ENCODE measurements around the gene FNDC1. TPM values are rescaled to one million over a fixed set of nuclear protein-coding genes. Genes with fewer than 3 reads are reported as not detected.

Gene FNDC1
- total and polyA plus RNA-seq, 2 of the 13 experiments (the other 11 are each of a cell fraction or from before 2014, with no cell fraction given) = not detected

DNA sequence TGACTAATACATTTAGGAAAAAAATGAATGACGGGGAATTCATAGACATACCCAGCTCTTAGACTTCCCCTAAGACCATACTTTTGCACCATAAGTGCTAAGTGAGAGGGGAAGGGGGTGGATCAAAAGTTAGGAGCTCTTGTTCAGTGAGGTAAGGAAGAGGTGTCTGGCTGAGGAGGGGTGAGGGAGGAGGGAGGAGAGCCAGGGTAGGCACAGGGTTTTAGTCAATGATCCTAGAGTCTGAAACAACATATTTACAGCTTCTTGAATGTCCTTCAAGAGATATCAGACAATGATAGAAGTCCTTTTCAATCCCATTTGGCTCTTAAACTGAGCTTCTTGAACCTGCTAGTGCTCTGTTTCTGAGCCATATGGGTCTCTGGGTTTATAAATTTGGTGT is 135.4 kb downstream of the FNDC1 start (continued):
- TF ChIP-seq, protein P1, sequence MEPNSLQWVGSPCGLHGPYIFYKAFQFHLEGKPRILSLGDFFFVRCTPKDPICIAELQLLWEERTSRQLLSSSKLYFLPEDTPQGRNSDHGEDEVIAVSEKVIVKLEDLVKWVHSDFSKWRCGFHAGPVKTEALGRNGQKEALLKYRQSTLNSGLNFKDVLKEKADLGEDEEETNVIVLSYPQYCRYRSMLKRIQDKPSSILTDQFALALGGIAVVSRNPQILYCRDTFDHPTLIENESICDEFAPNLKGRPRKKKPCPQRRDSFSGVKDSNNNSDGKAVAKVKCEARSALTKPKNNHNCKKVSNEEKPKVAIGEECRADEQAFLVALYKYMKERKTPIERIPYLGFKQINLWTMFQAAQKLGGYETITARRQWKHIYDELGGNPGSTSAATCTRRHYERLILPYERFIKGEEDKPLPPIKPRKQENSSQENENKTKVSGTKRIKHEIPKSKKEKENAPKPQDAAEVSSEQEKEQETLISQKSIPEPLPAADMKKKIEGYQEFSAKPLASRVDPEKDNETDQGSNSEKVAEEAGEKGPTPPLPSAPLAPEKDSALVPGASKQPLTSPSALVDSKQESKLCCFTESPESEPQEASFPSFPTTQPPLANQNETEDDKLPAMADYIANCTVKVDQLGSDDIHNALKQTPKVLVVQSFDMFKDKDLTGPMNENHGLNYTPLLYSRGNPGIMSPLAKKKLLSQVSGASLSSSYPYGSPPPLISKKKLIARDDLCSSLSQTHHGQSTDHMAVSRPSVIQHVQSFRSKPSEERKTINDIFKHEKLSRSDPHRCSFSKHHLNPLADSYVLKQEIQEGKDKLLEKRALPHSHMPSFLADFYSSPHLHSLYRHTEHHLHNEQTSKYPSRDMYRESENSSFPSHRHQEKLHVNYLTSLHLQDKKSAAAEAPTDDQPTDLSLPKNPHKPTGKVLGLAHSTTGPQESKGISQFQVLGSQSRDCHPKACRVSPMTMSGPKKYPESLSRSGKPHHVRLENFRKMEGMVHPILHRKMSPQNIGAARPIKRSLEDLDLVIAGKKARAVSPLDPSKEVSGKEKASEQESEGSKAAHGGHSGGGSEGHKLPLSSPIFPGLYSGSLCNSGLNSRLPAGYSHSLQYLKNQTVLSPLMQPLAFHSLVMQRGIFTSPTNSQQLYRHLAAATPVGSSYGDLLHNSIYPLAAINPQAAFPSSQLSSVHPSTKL (CRISPR knock-in tag; IDR thresholded peaks at IDR 0.05) = no peak
- no peak for TF ChIP-seq KDM6A (CRISPR knock-in tag; IDR thresholded peaks at IDR 0.05; ENCODE audit: low read depth)
- TF ChIP-seq, protein P2, sequence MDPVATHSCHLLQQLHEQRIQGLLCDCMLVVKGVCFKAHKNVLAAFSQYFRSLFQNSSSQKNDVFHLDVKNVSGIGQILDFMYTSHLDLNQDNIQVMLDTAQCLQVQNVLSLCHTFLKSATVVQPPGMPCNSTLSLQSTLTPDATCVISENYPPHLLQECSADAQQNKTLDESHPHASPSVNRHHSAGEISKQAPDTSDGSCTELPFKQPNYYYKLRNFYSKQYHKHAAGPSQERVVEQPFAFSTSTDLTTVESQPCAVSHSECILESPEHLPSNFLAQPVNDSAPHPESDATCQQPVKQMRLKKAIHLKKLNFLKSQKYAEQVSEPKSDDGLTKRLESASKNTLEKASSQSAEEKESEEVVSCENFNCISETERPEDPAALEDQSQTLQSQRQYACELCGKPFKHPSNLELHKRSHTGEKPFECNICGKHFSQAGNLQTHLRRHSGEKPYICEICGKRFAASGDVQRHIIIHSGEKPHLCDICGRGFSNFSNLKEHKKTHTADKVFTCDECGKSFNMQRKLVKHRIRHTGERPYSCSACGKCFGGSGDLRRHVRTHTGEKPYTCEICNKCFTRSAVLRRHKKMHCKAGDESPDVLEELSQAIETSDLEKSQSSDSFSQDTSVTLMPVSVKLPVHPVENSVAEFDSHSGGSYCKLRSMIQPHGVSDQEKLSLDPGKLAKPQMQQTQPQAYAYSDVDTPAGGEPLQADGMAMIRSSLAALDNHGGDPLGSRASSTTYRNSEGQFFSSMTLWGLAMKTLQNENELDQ (CRISPR knock-in tag; IDR thresholded peaks at IDR 0.05; ENCODE audit: borderline replicate concordance) = no peak
- TF ChIP-seq ZNF563 (CRISPR knock-in tag; IDR thresholded peaks at IDR 0.05) = no peak
- TF ChIP-seq EED (CRISPR knock-in tag; IDR thresholded peaks at IDR 0.05) = no peak
- no peak for TF ChIP-seq HDAC1 (CRISPR knock-in tag; IDR thresholded peaks at IDR 0.05)
- TF ChIP-seq TCF7L2 (IDR thresholded peaks at IDR 0.05; ENCODE audit: low read depth, low read length) = no peak
- TF ChIP-seq ARNT2 (CRISPR knock-in tag; IDR thresholded peaks at IDR 0.05; ENCODE audit: low read depth) = no peak
- TF ChIP-seq, protein P3, sequence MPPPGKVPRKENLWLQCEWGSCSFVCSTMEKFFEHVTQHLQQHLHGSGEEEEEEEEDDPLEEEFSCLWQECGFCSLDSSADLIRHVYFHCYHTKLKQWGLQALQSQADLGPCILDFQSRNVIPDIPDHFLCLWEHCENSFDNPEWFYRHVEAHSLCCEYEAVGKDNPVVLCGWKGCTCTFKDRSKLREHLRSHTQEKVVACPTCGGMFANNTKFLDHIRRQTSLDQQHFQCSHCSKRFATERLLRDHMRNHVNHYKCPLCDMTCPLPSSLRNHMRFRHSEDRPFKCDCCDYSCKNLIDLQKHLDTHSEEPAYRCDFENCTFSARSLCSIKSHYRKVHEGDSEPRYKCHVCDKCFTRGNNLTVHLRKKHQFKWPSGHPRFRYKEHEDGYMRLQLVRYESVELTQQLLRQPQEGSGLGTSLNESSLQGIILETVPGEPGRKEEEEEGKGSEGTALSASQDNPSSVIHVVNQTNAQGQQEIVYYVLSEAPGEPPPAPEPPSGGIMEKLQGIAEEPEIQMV (CRISPR knock-in tag; IDR thresholded peaks at IDR 0.05; ENCODE audit: low read depth) = no peak
- peak; percentile 98 for TF ChIP-seq HNRNPK (IDR thresholded peaks at IDR 0.05; ENCODE audit: low read depth, low read length, poor library complexity, severe bottlenecking)
- TF ChIP-seq, protein P4, sequence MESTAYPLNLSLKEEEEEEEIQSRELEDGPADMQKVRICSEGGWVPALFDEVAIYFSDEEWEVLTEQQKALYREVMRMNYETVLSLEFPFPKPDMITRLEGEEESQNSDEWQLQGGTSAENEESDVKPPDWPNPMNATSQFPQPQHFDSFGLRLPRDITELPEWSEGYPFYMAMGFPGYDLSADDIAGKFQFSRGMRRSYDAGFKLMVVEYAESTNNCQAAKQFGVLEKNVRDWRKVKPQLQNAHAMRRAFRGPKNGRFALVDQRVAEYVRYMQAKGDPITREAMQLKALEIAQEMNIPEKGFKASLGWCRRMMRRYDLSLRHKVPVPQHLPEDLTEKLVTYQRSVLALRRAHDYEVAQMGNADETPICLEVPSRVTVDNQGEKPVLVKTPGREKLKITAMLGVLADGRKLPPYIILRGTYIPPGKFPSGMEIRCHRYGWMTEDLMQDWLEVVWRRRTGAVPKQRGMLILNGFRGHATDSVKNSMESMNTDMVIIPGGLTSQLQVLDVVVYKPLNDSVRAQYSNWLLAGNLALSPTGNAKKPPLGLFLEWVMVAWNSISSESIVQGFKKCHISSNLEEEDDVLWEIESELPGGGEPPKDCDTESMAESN (CRISPR knock-in tag; conservative IDR thresholded peaks at IDR 0.05) = no peak
- TF ChIP-seq NKX3-1 (CRISPR knock-in tag; IDR thresholded peaks at IDR 0.05) = no peak
- no peak for TF ChIP-seq ZNF44 (CRISPR knock-in tag; IDR thresholded peaks at IDR 0.05)
- no peak for TF ChIP-seq SMARCC2 (IDR thresholded peaks at IDR 0.05)
- TF ChIP-seq ZNF703 (CRISPR knock-in tag; IDR thresholded peaks at IDR 0.05; ENCODE audit: borderline replicate concordance) = no peak
- TF ChIP-seq, protein P5, sequence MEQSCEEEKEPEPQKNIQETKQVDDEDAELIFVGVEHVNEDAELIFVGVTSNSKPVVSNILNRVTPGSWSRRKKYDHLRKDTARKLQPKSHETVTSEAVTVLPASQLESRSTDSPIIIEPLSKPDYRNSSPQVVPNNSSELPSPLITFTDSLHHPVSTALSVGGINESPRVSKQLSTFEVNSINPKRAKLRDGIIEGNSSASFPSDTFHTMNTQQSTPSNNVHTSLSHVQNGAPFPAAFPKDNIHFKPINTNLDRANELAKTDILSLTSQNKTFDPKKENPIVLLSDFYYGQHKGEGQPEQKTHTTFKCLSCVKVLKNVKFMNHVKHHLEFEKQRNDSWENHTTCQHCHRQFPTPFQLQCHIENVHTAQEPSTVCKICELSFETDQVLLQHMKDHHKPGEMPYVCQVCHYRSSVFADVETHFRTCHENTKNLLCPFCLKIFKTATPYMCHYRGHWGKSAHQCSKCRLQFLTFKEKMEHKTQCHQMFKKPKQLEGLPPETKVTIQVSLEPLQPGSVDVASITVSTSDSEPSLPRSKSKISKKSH (CRISPR knock-in tag; IDR thresholded peaks at IDR 0.05; ENCODE audit: borderline replicate concordance) = no peak
